Measurements from ENCODE around the gene GSTM3. TPM values are rescaled to one million over a fixed set of nuclear protein-coding genes. Genes with fewer than 3 reads are reported as not detected.

The GSTM3 gene
- total RNA-seq, 6 donors from 2014 or later: 4.9 to 23.3 (median 11.2) TPM

- no peaks in the 10 kb centered on the region for H3K27me3 ChIP-seq
- no peak for TF ChIP-seq CTCF (IDR thresholded peaks at IDR 0.05)
- peak in 3 of 4 donors; percentile 54 to 74 (median 65) for TF ChIP-seq POLR2A (IDR thresholded peaks at IDR 0.05)
- TF ChIP-seq EP300 (IDR thresholded peaks at IDR 0.05): no peak
- peak; percentile 84 to 94 for TF ChIP-seq POLR2AphosphoS5 (IDR thresholded peaks at IDR 0.05)
- peaks cover 6 to 17% (median 10%) of the 10 kb centered on the region in 4 donors for H3K4me1 ChIP-seq
- H3K36me3 ChIP-seq: peaks cover 0 to 11% (median 2%) of the 10 kb centered on the region in 4 donors
- H3K9me3 ChIP-seq: no peaks in the 10 kb centered on the region
- ATAC-seq (ENCODE audit: low FRiP score in 2 of 2) (peak; percentile 90 to 99), DNase-seq (peak; percentile 84 to 95)
- H3K27ac ChIP-seq: peak overlapping the region; percentile 14 to 85 (median 66)
- peak overlapping the region; percentile 49 to 84 (median 66) for H3K4me3 ChIP-seq
- 1 to 2% methylated on average over 8 to 40 of the region's 86 CpGs for WGBS, 2 donors
Measured at GRCh38 chr1:109739738-109740614, 862 bp downstream of the GSTM3 start.

DNA sequence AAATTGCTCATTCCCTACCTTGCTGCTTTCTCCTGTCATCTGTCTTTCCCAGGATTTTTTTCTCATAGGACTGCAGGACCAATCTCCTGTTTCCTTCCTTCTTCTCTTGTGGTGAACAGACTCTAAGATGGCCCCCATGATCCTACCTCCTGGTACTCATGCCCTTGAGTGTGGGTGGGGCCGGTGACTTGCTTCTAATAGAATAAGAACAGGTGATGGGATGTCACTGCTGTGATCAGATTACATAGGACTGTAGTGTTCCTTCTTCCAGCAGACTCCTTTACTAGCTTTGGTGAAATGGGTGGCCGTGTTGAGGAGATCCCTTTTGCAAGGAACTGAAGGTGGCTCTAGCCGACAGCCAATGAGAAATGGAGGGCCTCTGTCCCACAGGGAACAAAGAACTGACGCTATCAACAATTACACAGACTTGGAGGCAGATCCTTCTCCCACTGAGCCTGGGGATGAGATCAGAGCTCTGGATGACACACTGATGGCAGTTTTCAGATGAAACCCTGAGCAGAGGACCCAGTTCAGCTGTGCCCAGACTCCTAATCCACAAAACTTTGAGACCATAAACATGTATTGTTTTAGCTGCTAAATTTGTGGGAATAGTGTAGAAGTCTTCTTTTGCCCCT is 7.5 kb downstream of the GSTM3 start:
- H3K4me1 ChIP-seq: no peaks in the 10 kb centered on the region
- H3K27ac ChIP-seq: no peak overlapping the region
- H3K4me3 ChIP-seq: no peak overlapping the region
- peaks cover 0 to 11% (median 2%) of the 10 kb centered on the region in 4 donors for H3K36me3 ChIP-seq
- ATAC-seq (ENCODE audit: low FRiP score in 2 of 2): no peak
- DNase-seq: no peak
- 87 to 91% methylated on average over 4 of the region's 4 CpGs for WGBS, 2 donors
- H3K9me3 ChIP-seq: no peaks in the 10 kb centered on the region
- H3K27me3 ChIP-seq: no peaks in the 10 kb centered on the region
- TF ChIP-seq CTCF (IDR thresholded peaks at IDR 0.05): no peak

DNA sequence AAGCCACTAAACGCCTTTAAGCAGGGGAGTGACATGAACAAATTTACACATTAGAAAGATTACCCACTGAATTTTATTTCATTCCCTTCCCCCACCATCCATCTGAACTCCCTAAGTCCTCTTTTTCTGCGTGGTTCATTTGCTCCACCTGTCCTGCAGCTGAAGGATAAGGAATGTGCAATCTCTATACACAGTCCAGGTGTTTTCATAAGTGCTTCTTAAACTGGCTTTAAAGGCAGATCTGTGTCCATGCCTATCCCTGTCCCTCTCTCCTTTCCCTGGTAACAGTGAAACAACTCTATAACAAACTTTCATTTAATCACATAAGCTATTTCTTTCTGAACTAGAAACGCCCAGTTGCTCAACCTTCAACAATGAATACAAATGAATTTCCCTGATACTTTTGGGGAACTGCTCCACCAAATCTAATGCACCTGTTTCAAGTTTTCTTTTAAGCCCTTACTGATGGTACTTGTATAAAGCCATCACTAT is 8.4 kb downstream of the GSTM3 start:
- no peak for DNase-seq
- WGBS, 2 donors: 63 to 64% methylated on average over 3 of the region's 3 CpGs
- no peaks in the 10 kb centered on the region for H3K27me3 ChIP-seq
- no peak overlapping the region for H3K27ac ChIP-seq
- no peaks in the 10 kb centered on the region for H3K9me3 ChIP-seq
- ATAC-seq (ENCODE audit: low FRiP score in 2 of 2): no peak
- no peaks in the 10 kb centered on the region for H3K4me1 ChIP-seq
- H3K4me3 ChIP-seq: no peak overlapping the region
- TF ChIP-seq CTCF (IDR thresholded peaks at IDR 0.05) (no peak), POLR2AphosphoS5 (IDR thresholded peaks at IDR 0.05) (no peak), POLR2A (IDR thresholded peaks at IDR 0.05) (no peak), EP300 (IDR thresholded peaks at IDR 0.05) (no peak)
- H3K36me3 ChIP-seq: peaks cover 0 to 9% (median under 1%) of the 10 kb centered on the region in 4 donors

DNA sequence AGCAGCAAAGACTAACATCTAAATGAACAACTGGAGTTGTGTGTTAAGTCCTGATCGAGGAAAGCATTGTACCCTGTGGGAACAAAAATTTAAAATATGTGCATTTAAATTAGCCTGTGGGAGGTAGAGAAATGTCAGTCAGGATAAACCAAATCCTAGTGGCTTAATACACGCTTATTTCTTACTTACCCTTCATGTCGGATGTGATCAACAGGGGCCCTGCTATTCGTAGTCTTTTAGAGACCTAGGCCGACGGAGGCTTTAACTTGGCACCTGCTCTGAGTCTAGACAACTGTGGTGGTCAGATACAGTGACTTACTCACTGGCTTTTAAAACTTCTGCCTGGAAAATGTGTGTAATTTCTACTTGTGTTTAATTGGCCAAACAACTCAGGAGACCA is 10.2 kb downstream of the GSTM3 start:
- DNase-seq: no peak
- Histone ChIP-seq H3K27me3 (no peaks in the 10 kb centered on the region), H3K4me3 (no peak overlapping the region), H3K36me3 (no peaks in the 10 kb centered on the region), H3K27ac (no peak overlapping the region), H3K4me1 (no peaks in the 10 kb centered on the region), H3K9me3 (no peaks in the 10 kb centered on the region)
- 86 to 92% methylated on average over 6 of the region's 6 CpGs for WGBS, 2 donors
- ATAC-seq (ENCODE audit: low FRiP score in 2 of 2): no peak
- TF ChIP-seq EP300 (IDR thresholded peaks at IDR 0.05): no peak
- TF ChIP-seq POLR2AphosphoS5 (IDR thresholded peaks at IDR 0.05): no peak
- no peak for TF ChIP-seq CTCF (IDR thresholded peaks at IDR 0.05)
- TF ChIP-seq POLR2A (IDR thresholded peaks at IDR 0.05): no peak

All from upper lobe of left lung (tissue), 6 donors.